Calu3 (cell line): Measurements from ENCODE around the gene ZNF334. TPM values are rescaled to one million over a fixed set of nuclear protein-coding genes. Genes with fewer than 3 reads are reported as not detected.

Experiments used
- BruUV-seq: library from RNA; stranded (reverse); fragments of 400-500 nt; replicated peaks from 2 replicates; lab custom pipeline; 2021; lab: Mats Ljungman, UMichigan
- CTCF ChIA-PET: fragments of 300-600 bp; sonication (Branson Sonifier 250); formaldehyde crosslinking; loops from one replicate; lab custom pipeline; 2022; ENCODE audit warnings: antibody characterized with exemption; lab: Charles Lee
- DNase-seq: peaks from one replicate; pipeline ENCODE4 v3.0.0; 2022
- H3K27ac Mint-ChIP-seq: one replicate; pipeline ENCODE4 v1.8.0; 2022; ENCODE audit warnings: mixed read lengths; ENCODE audit not compliant: unreplicated experiment
- H3K27me3 Mint-ChIP-seq: one replicate; pipeline ENCODE4 v1.8.0; 2022; ENCODE audit warnings: mixed read lengths; ENCODE audit not compliant: unreplicated experiment
- H3K36me3 Mint-ChIP-seq: one replicate; pipeline ENCODE4 v1.8.0; 2022; ENCODE audit warnings: mild to moderate bottlenecking, moderate library complexity, mixed read lengths; ENCODE audit not compliant: insufficient read depth, unreplicated experiment
- H3K4me1 Mint-ChIP-seq: one replicate; pipeline ENCODE4 v1.8.0; 2022; ENCODE audit warnings: mild to moderate bottlenecking, low read depth, mixed read lengths; ENCODE audit not compliant: unreplicated experiment
- H3K4me3 Mint-ChIP-seq: one replicate; pipeline ENCODE4 v1.8.0; 2022; ENCODE audit warnings: mild to moderate bottlenecking, low read depth, moderate library complexity, mixed read lengths; ENCODE audit not compliant: unreplicated experiment
- H3K9me3 Mint-ChIP-seq: one replicate; pipeline ENCODE4 v1.8.0; 2022; ENCODE audit warnings: low read depth, mixed read lengths; ENCODE audit not compliant: unreplicated experiment
- CTCF ChIP-seq: fragments of 200-600 bp; IDR thresholded peaks from one replicate; pipeline ENCODE4 v1.8.0; 2022; ENCODE audit warnings: antibody characterized with exemption; ENCODE audit not compliant: unreplicated experiment
- intact Hi-C: fragments of 100-400 bp; cut with micrococcal nuclease; formaldehyde crosslinking; loops from one replicate; pipeline ENCODE4 v1.10.0; 2022; ENCODE audit not compliant: unreplicated experiment
- total RNA-seq: library from RNA; stranded (reverse); gene quantifications from 2 replicates; pipeline ENCODE4 v1.2.3, GENCODE V29; 2022

Gene ZNF334
- total RNA-seq, 1 experiment from 2014 or later: not detected

- CTCF ChIA-PET: interaction anchor here (0.6 to 1.5 kb wide), 4 partner anchors 14 to 492 kb away, joined by 3 read pairs; no protein-coding TSS in a partner anchor
- no peak for DNase-seq
- Mint-ChIP-seq H3K9me3 (no peaks in the 10 kb centered on the region), H3K4me3 (no peak overlapping the region), H3K4me1 (no peaks in the 10 kb centered on the region), H3K36me3 (no peaks in the 10 kb centered on the region), H3K27me3 (peaks cover 20% of the 10 kb centered on the region), H3K27ac (no peak overlapping the region)
- no peak for TF ChIP-seq CTCF
- intact Hi-C loops: no loop called here
- BruUV-seq: no TSS peak
These were observed 38.4 kb upstream of the ZNF334 start for GRCh38 chr20:46551522-46552381.

- Mint-ChIP-seq H3K4me3 (no peak within 1 kb of the TSS), H3K27me3 (peaks cover 8% of the 10 kb centered on the region), H3K36me3 (no peaks in the 10 kb centered on the region), H3K9me3 (no peaks in the 10 kb centered on the region), H3K4me1 (no peaks in the 10 kb centered on the region), H3K27ac (no peak within 1 kb of the TSS)
- no peak for TF ChIP-seq CTCF
- no peak for DNase-seq
- CTCF ChIA-PET: interaction anchor here (1.3 to 1.5 kb wide), 2 partner anchors 8 to 12 kb away, joined by 3 to 4 read pairs; no protein-coding TSS in a partner anchor
- intact Hi-C loops: no loop called here
- no TSS peak for BruUV-seq
These were observed 37.1 kb upstream of the ZNF334 start, which contains the start of gene OCSTAMP for GRCh38 chr20:46550461-46550860. TSS of gene OCSTAMP (minus strand) at chr20:46550654. CDS start at chr20:46550560, 94 bp downstream.

GRCh38 chr20:46549188-46549972, 36.0 kb upstream of the ZNF334 start:
- CTCF ChIA-PET: interaction anchor here (0.9 to 1.3 kb wide), 2 partner anchors 9 to 12 kb away, joined by 3 to 4 read pairs; no protein-coding TSS in a partner anchor
- no peaks in the 10 kb centered on the region for H3K36me3 Mint-ChIP-seq
- no TSS peak for BruUV-seq

More at GRCh38 chr20:46549188-46549972, 36.0 kb upstream of the ZNF334 start:
- Mint-ChIP-seq H3K4me3 (no peak overlapping the region), H3K9me3 (no peaks in the 10 kb centered on the region), H3K27ac (no peak overlapping the region), H3K27me3 (no peaks in the 10 kb centered on the region), H3K4me1 (no peaks in the 10 kb centered on the region)
- intact Hi-C loops: no loop called here
- no peak for DNase-seq
- TF ChIP-seq CTCF: no peak
